ENCODE results near the gene NOA1. TPM values are rescaled to one million over a fixed set of nuclear protein-coding genes. Genes with fewer than 3 reads are reported as not detected.
"Not testable (repeated sequence)": the region's sequence is repeated elsewhere in the genome, so short reads cannot be mapped to it uniquely, and the experiment has no call there.

NOA1 gene
- polyA plus RNA-seq, 3 donors, result 9.3 to 21.9 (median 12.7) TPM

- no peak overlapping the region for H3K27ac ChIP-seq (ENCODE audit: low read depth, low read length)
- 90 to 95% (median 90%) methylated on average over 2 of the region's 2 CpGs for WGBS, 3 donors
These were observed 6.0 kb downstream of the NOA1 start for GRCh38 chr4:56971383-56971782.

GRCh38 chr4:56961107-56961500 lies 16.3 kb downstream of the NOA1 start:
- WGBS, 3 donors, result 97 to 98% (median 98%) methylated on average over 2 of the region's 2 CpGs

DNA sequence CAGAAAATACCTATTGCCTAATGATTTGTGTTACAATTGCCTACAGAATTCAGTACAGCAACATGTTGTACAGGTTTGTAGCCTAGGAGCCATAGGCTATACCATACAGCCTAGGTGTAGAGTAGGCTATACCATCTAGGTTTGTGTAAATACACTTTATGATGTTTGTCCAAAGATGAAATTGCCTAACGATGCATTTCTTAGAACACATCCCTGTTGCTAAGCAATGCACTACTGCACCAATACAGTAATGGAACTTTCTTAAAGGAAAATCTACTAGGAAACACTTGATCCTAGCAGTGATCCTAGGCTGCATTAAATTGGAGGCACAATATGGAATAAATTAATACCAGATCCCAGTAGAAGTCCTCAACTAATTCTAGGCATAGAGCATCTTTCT lies 18.3 kb downstream of the NOA1 start:
- WGBS, 3 donors, result 43 to 65% (median 61%) methylated on average over 1 of the region's 1 CpG

More at GRCh38 chr4:56961107-56961500, 16.3 kb downstream of the NOA1 start:
- no peak overlapping the region for H3K27ac ChIP-seq (ENCODE audit: low read depth, low read length)

DNA sequence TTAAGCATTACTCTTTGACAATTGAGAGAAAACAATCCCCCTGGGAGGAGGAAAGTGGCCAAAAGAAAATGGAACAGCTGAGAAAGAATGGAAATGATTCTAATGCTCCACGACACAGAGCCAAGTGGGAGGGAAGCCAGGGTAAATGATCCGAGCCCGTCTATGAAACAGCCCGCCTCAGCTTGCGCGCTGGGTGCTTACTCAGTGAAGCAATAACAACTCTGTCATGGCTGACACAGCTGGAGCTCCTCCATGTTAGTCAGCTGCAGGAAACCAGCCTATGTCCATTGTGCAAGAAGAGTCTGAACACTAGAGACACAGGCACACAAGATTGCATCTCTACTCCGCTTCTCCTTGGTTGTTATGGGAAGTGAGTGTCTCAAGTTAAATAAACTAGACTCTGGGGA lies 19.3 kb downstream of the NOA1 start:
- no peak overlapping the region for H3K27ac ChIP-seq (ENCODE audit: low read depth, low read length)
- WGBS, 3 donors, result 12 to 47% (median 12%) methylated on average over 7 of the region's 7 CpGs

More for the DNA sequence above, 18.3 kb downstream of the NOA1 start:
- no peak overlapping the region for H3K27ac ChIP-seq (ENCODE audit: low read depth, low read length)

DNA sequence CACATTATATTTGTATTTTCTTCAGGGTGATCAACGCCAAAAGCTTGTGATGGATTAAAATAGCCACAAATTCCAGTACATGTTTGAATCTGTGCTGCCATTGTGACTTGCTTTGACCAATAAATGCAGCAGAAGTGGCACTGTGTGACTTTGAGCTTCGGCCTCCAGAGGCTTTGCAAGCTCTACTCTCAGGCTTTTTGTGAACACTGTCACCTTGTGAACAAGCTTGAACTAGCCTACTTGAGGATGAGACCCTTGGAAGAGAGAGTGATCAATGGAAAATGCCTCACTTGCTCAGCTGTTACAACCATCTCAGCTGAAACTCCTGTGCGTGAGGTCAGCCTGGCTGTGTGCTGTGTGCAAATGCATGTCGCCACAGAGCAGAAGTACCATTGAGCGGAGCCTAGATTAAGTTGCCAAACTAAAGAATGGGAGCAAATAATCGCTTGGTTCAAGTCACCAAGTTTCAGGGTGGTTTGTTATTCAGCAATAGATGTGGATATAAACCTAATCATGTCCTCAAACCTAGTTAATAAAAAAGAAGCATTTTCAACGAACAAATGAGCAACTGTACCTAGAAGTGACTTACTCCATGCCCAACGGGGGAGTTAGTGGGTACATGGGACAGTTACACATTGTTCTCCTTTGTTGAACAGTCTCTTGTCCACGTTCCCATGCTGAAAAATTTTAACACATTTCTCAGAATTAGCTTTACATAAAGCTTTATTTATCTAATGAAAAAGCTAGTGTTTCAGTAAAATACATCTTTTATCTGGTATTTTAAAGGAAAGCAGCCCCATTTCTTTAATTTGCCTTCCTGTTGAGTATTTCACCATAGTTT lies 23.5 kb downstream of the NOA1 start:
- 87 to 90% (median 87%) methylated on average over 9 of the region's 9 CpGs for WGBS, 3 donors
- no peak overlapping the region for H3K27ac ChIP-seq (ENCODE audit: low read depth, low read length)

GRCh38 chr4:56941403-56941802 lies 36.0 kb downstream of the NOA1 start:
- WGBS, 3 donors, result 80 to 85% (median 80%) methylated on average over 3 of the region's 3 CpGs

DNA sequence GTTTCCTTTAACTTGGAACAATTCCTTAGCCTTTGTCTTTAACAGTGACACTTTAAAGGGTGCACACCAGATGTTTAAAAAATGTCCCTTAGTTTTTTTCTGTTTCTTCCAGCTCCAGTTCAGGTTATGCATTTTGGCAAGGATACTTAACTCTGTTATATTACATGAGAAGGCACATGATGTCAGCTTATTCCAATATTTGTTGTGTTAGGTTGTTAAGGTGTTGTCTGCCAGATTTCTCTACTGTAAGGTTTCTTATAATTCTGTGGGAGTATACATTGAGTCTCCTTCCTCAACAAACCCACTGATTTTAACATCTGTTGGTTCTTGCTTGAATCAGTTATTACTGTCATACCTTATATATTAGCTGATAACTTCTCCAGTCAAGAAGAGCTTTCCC lies 36.4 kb downstream of the NOA1 start:
- H3K27ac ChIP-seq (ENCODE audit: low read depth, low read length), result no peak overlapping the region

More at GRCh38 chr4:56941403-56941802, 36.0 kb downstream of the NOA1 start:
- H3K27ac ChIP-seq (ENCODE audit: low read depth, low read length), result no peak overlapping the region

DNA sequence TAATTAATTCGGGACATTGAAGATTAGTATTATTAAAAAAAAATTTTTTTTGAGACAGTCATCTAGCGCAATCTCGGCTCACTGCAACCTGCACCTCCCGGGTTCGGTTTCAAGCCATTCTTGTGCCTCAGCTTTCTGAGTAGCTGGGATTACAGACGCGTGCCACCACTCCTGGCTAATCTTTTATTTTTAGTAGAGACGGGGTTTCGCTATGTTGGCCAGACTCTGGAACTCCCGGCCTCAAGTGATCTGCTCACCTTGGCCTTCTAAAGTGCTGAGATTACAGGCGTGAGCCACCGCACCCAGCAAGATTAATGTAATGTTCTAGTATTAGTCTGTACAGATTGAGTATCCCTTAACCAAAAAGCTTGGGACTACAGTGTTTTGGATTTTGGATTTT lies 37.0 kb downstream of the NOA1 start:
- H3K27ac ChIP-seq (ENCODE audit: low read depth, low read length), result no peak overlapping the region
- WGBS, 3 donors, result 93 to 96% (median 95%) methylated on average over 12 of the region's 12 CpGs

- WGBS, 3 donors, result 96 to 98% (median 98%) methylated on average over 14 of the region's 14 CpGs
- H3K27ac ChIP-seq (ENCODE audit: low read depth, low read length), result not testable (repeated sequence)
These were observed 37.6 kb downstream of the NOA1 start for GRCh38 chr4:56939826-56940225.

DNA sequence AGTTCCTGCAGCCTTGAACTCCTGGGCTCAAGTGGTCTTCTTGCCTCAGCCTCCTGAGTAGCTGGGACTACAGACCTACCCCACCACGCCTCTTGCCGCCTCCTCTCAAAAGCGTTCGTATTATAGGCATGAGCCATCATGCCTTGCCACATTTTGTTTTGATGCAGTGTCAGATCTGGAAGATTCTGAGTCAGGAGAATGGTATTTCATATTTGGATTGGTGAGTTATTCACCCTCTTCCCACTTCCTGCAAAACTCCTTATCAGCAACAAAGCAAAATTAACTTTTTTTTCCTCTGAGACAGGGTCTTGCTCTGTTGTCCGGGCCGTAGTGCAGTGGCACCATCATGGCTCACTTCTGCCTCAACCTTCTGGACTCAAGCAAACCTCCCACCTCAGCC lies 40.1 kb downstream of the NOA1 start:
- WGBS, 3 donors, result 93 to 98% (median 94%) methylated on average over 6 of the region's 6 CpGs
- H3K27ac ChIP-seq (ENCODE audit: low read depth, low read length), result no peak overlapping the region

DNA sequence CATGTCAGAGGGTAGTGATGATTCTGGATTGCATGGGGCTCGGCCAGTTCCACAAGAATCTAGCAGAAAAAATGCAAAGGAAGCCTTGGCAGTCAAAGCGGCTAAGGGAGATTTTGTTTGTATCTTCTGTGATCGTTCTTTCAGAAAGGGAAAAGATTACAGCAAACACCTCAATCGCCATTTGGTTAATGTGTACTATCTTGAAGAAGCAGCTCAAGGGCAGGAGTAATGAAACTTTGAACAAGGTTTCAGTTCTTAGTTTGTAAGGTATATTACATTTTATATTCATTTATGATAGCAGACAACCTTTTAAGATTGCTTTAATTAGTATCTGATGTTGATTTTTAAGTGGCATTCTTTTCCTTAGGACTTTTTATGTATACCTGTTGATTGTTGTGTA lies 45.5 kb downstream of the NOA1 start:
- 62 to 91% (median 81%) methylated on average over 4 of the region's 4 CpGs for WGBS, 3 donors

GRCh38 chr4:56930638-56931037 lies 46.8 kb downstream of the NOA1 start:
- WGBS, 3 donors, result 95 to 99% (median 98%) methylated on average over 7 of the region's 7 CpGs
- no peak overlapping the region for H3K27ac ChIP-seq (ENCODE audit: low read depth, low read length)

More for the DNA sequence above, 45.5 kb downstream of the NOA1 start:
- no peak overlapping the region for H3K27ac ChIP-seq (ENCODE audit: low read depth, low read length)

- 74 to 75% (median 74%) methylated on average over 2 of the region's 2 CpGs for WGBS, 3 donors
- H3K27ac ChIP-seq (ENCODE audit: low read depth, low read length), result no peak overlapping the region
These were observed 50.2 kb downstream of the NOA1 start for GRCh38 chr4:56927196-56927595.

GRCh38 chr4:56914977-56915376 lies 62.4 kb downstream of the NOA1 start:
- H3K27ac ChIP-seq (ENCODE audit: low read depth, low read length), result not testable (repeated sequence)
- 96 to 98% (median 98%) methylated on average over 12 of the region's 12 CpGs for WGBS, 3 donors

DNA sequence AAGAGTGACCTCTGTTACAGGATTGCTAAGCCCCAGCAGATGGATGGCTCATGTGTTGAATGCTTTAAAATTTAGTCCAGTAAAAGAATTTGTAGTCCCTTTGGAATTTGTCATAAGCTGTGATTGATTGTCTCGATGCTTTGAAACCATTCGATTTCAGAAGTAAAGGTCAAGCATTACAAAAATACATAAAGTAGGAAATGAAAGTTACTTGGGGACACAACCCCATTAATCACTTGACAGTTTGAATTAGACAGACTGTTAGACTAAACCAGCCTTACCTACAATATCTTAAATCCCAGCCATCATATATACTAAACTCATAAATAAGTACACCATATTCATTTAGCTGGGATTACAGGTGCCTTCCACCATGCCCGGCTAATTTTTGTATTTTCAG lies 63.1 kb downstream of the NOA1 start:
- no peak overlapping the region for H3K27ac ChIP-seq (ENCODE audit: low read depth, low read length)
- WGBS, 3 donors, result 53 to 67% (median 67%) methylated on average over 3 of the region's 3 CpGs

Other genes starting within 250 kb of the NOA1 start
- 1 to 10 TPM in 1 of 3 donors, under 1 TPM in 2; 0.13 to 1.2 (median 0.65) TPM for gene SPINK2, start 155.9 kb downstream of the NOA1 start, polyA plus RNA-seq
- 1 to 10 TPM; 3.3 to 6.0 (median 5.6) TPM for gene REST, start 69.7 kb downstream of the NOA1 start, polyA plus RNA-seq
- 10 to 100 TPM; 18.7 to 33.5 (median 28.8) TPM for gene POLR2B, start 1.3 kb upstream of the NOA1 start, polyA plus RNA-seq
- gene IGFBP7, start 132.8 kb upstream of the NOA1 start, polyA plus RNA-seq, result 100 to 1,000 TPM; 153 to 699 (median 661) TPM

Data from adipose tissue (tissue), 3 donors.